ENCODE data around the gene FRMD4A.

FRMD4A gene

DNA sequence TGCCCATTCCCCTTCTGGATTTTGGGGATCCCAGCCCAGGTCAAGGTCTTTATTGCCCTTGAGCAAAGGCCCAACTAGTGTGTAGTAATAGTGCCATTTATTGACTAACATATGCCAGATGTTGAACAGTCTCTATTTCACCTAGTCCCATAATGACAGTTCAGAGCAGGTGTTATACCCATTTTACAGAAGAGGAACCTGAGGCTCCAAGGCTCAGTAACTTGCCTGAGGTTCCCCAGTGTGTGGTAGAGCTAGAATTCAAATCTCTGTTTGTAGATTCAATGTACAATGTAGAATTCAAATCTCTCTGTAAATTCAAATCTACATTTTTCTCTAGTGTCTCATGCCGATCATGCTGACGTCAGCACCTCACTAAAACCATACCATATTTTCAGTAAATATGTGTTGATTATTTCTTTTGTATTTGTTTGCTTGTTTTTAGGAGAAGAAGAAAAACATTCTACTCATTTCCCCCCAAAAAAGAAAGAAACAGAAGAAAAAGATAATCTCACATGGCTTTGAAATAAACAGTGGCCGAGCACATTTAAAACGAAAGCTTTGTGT, 414.3 kb downstream of the FRMD4A start:
- H3K4me3 ChIP-seq (ENCODE audit: low read depth, low read length) = no peak overlapping the region
- TF ChIP-seq, protein P1, sequence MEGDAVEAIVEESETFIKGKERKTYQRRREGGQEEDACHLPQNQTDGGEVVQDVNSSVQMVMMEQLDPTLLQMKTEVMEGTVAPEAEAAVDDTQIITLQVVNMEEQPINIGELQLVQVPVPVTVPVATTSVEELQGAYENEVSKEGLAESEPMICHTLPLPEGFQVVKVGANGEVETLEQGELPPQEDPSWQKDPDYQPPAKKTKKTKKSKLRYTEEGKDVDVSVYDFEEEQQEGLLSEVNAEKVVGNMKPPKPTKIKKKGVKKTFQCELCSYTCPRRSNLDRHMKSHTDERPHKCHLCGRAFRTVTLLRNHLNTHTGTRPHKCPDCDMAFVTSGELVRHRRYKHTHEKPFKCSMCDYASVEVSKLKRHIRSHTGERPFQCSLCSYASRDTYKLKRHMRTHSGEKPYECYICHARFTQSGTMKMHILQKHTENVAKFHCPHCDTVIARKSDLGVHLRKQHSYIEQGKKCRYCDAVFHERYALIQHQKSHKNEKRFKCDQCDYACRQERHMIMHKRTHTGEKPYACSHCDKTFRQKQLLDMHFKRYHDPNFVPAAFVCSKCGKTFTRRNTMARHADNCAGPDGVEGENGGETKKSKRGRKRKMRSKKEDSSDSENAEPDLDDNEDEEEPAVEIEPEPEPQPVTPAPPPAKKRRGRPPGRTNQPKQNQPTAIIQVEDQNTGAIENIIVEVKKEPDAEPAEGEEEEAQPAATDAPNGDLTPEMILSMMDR (IDR thresholded peaks at IDR 0.05; ENCODE audit: low read depth, low read length) = no peak
- TF ChIP-seq, protein P2, sequence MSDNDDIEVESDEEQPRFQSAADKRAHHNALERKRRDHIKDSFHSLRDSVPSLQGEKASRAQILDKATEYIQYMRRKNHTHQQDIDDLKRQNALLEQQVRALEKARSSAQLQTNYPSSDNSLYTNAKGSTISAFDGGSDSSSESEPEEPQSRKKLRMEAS (IDR thresholded peaks at IDR 0.05; ENCODE audit: low read depth, low read length) = no peak
- no peak for TF ChIP-seq POLR2A (IDR thresholded peaks at IDR 0.05; ENCODE audit: extremely low read depth, insufficient read length)
- TF ChIP-seq MYC (IDR thresholded peaks at IDR 0.05; ENCODE audit: low read depth, low read length) = no peak
- DNase-seq (ENCODE audit: low read depth) = no peak

DNA sequence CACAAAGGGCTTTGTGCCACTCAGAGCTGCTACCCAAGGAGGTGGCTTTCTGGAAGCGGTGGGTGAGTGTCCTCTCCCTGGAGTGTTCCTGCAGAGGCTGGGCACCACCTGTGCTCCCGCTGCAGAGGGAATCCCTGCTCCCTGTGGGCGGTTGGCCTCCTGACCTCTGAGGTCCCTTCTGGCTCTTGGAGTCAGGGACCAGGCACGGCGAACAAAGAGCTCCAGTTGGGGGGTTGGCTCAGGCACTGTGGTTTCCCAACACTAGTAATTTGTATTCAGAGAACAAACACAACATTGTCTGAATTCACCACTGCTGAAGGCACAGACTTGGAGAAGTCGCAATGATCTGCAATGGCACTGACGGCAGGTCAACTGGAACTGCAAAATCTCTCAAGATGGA, 415.0 kb downstream of the FRMD4A start:
- no peak for TF ChIP-seq POLR2A (IDR thresholded peaks at IDR 0.05; ENCODE audit: extremely low read depth, insufficient read length)
- no peak for TF ChIP-seq MYC (IDR thresholded peaks at IDR 0.05; ENCODE audit: low read depth, low read length)
- TF ChIP-seq, protein P2 (IDR thresholded peaks at IDR 0.05; ENCODE audit: low read depth, low read length) = no peak
- TF ChIP-seq, protein P1 (IDR thresholded peaks at IDR 0.05; ENCODE audit: low read depth, low read length) = no peak
- DNase-seq (ENCODE audit: low read depth) = no peak
- H3K4me3 ChIP-seq (ENCODE audit: low read depth, low read length) = no peak overlapping the region

DNA sequence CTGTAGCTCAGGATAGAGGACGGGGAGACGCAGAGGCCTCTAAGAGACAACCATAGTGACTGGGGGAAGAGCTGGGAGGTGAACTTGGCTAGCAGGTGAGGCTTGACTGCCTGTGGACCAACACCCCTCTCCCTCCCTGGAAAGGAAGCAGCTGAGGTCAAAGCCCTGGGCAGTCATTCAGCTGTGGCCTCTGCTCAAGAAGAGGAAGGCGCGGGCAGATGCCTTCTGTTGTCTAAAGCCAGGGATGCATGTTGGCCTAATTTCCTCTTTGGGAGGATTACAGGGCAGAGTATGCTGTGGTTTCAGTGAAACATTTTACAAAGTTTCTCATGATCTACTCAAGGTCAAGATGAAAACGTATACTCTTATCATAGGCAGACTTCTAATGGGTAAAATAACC, 416.8 kb downstream of the FRMD4A start:
- TF ChIP-seq POLR2A (IDR thresholded peaks at IDR 0.05; ENCODE audit: extremely low read depth, insufficient read length) = no peak
- TF ChIP-seq, protein P2 (IDR thresholded peaks at IDR 0.05; ENCODE audit: low read depth, low read length) = no peak
- DNase-seq (ENCODE audit: low read depth) = no peak
- no peak overlapping the region for H3K4me3 ChIP-seq (ENCODE audit: low read depth, low read length)

DNA sequence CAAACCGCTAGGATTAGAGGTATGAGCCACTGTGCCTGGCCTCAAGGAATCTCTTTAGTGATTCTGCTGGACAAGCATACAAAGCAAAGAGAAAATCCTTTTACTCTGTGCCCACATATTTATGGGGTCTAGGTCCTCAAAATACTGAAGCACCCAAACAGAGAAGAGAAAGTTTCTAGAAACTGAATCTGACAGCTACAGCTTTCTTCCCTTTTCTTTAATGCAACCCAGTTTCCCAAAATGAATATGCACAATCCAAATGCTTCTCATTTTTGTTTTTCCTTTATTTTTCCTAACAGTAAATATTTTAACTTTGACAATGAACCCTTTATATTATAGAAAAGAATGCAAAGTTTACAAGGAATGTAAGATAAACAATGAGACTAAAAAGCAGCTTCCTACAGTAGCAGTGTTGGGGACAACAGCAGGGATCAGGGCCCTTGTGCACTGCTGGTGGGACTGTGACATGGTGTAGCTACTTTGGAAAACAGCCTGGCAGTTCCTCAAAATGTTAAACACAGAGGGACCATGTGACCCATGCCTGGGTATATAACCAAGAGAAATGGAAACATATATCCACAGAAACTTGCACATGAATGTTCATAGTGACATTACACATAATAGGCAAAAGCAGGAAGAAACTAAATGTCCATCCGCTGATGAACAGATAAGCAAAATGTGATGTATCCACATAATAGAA, 418.8 kb downstream of the FRMD4A start:
- no peak overlapping the region for H3K4me3 ChIP-seq (ENCODE audit: low read depth, low read length)
- TF ChIP-seq, protein P1 (IDR thresholded peaks at IDR 0.05; ENCODE audit: low read depth, low read length) = no peak
- TF ChIP-seq MYC (IDR thresholded peaks at IDR 0.05; ENCODE audit: low read depth, low read length) = no peak
- TF ChIP-seq, protein P2 (IDR thresholded peaks at IDR 0.05; ENCODE audit: low read depth, low read length) = no peak
- TF ChIP-seq POLR2A (IDR thresholded peaks at IDR 0.05; ENCODE audit: extremely low read depth, insufficient read length) = no peak
- no peak for DNase-seq (ENCODE audit: low read depth)

DNA sequence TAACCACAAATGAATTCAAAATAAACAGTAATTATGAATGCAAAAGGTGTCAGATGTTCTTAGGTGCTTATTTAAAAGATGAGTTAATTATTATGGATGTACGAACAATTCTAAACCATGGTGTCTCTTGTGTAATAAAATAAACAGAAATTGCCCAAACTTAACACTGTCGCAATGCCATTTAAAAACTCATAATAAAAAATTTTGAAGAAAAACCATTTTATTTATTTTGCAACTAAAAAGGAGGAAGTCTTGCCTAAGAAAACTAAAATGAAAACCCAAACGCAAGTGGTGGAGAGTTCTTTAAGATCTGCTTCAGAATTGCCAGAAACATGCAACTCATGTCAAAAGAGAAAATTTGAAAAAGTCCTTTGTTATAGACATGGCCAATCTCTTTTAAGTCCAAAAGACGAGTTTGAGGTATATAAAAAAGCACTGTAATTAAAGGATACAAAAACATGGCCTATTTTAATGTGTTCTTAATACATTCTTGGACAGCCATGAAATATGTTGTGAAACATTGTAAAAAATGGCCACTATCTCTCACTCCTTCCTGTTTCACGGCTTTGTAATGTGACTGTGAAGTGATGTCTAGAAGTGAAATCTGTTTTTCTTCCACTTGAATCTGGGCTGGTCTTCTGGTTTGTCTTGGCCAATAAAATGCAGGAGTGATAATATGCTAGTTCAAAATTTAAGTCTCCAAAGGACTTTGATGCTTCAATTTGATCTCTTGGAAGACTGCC, 421.0 kb downstream of the FRMD4A start:
- H3K4me3 ChIP-seq (ENCODE audit: low read depth, low read length) = no peak overlapping the region
- TF ChIP-seq MYC (IDR thresholded peaks at IDR 0.05; ENCODE audit: low read depth, low read length) = no peak
- TF ChIP-seq, protein P1 (IDR thresholded peaks at IDR 0.05; ENCODE audit: low read depth, low read length) = no peak
- TF ChIP-seq, protein P2 (IDR thresholded peaks at IDR 0.05; ENCODE audit: low read depth, low read length) = no peak
- no peak for TF ChIP-seq POLR2A (IDR thresholded peaks at IDR 0.05; ENCODE audit: extremely low read depth, insufficient read length)
- peak; percentile 1 for DNase-seq (ENCODE audit: low read depth)

DNA sequence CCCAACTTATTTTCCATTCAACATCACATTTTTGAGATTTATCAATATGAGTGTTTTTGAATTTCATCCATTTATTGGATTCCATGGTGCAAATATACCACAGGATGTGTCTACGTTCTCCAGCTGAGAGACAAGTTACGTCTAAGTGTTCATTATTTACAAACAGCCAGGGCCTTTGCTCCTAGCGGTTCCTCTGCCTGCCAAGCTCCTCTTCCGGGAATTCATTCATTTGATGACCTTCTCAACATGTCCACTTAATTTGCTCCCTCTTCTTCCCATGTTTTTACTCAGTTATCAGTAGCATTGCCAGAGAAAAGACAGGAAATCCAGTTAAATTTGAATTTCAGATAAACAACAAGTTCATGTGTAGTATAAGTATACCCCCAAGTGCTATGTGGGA, 422.2 kb downstream of the FRMD4A start:
- TF ChIP-seq, protein P2 (IDR thresholded peaks at IDR 0.05; ENCODE audit: low read depth, low read length) = no peak
- TF ChIP-seq MYC (IDR thresholded peaks at IDR 0.05; ENCODE audit: low read depth, low read length) = no peak
- no peak for TF ChIP-seq POLR2A (IDR thresholded peaks at IDR 0.05; ENCODE audit: extremely low read depth, insufficient read length)
- TF ChIP-seq, protein P1 (IDR thresholded peaks at IDR 0.05; ENCODE audit: low read depth, low read length) = no peak

More for the DNA sequence above, 422.2 kb downstream of the FRMD4A start:
- no peak overlapping the region for H3K4me3 ChIP-seq (ENCODE audit: low read depth, low read length)
- DNase-seq (ENCODE audit: low read depth) = no peak

All from NB4 (cell line).